H1 (cell line): ENCODE data around the gene NKTR. TPM values are rescaled to one million over a fixed set of nuclear protein-coding genes. Genes with fewer than 3 reads are reported as not detected.

Experiments used
- EGR1 ChIP-seq: IDR thresholded peaks from 2 replicates; pipeline ENCODE4 v1.6.1; 2011; ENCODE audit warnings: low read depth, low read length, borderline replicate concordance
- NRF1 ChIP-seq: IDR thresholded peaks from 2 replicates; pipeline ENCODE4 v1.6.1; 2011; ENCODE audit warnings: mild to moderate bottlenecking, low read depth, low read length, improper control_type of control experiment
- SIRT6 ChIP-seq: IDR thresholded peaks from one replicate; pipeline ENCODE4 v1.7.1; 2012; ENCODE audit warnings: low read length, inconsistent platforms
- SP4 ChIP-seq: IDR thresholded peaks from 2 replicates; pipeline ENCODE4 v1.6.1; 2012; ENCODE audit warnings: low read length, inconsistent platforms
- polyA plus RNA-seq, 7 experiments: library from polyadenylated mRNA; depleted of rRNA in 3 of 7; stranded (reverse) in 5 of 7; unstranded in 2 of 7; fragments of >200 nt in 5 of 7; fragments of 200-250 nt in 2 of 7; gene quantifications; 1 replicate in 5 of 7; 2 replicates in 1 of 7; 4 replicates in 1 of 7; pipeline versions ENCODE4 v1.2.1 to v1.2.3, GENCODE V29; 2011 to 2013; ENCODE audit warnings: missing spikeins in 2 of 7, mixed read lengths in 2 of 7
- total RNA-seq: library from RNA; stranded (reverse); fragmentation: NEBNext Ultra II Directional; extraction: Animal tissue kit (Norgen Biotek cat#: 25700); gene quantifications from 2 replicates; pipeline ENCODE4 v1.2.1, GENCODE V29; 2021

The NKTR gene
- total and polyA plus RNA-seq, 2 of the 8 experiments (the other 6 are each of a cell fraction or from before 2014, with no cell fraction given): 24.1 to 62.2 TPM

GRCh38 chr3:42693530-42693930, 93.0 kb downstream of the NKTR start (continued):
- TF ChIP-seq SP4 (no peak), EGR1 (no peak), NRF1 (no peak), SIRT6 (no peak)
